ENCODE data around the gene BMP10.

The BMP10 gene

DNA sequence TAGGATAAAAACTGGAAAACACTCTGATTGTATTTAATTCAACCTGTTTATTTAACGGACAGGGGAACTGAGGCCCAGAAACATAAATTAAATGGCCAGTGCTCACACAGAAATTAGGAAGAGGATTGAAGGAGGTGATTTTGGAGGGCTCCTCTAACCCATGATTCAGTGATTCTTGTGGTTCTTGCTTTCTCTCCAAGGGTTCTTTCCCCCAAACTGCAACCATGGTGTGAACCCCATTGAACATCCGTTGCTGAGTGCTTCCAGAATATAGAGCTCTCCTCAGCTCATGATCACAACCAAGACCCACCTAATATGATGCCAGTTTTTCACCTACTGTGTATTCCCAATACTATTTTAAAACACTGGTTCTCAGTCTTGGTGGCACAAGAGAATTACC lies 41.4 kb downstream of the BMP10 start:
- Histone ChIP-seq H4K20me1 (ENCODE audit: insufficient read depth) (no peaks in the 10 kb centered on the region), H3K4me3 (IDR thresholded peaks at IDR 0.05; ENCODE audit: insufficient read depth, low read depth, low read length) (no peak overlapping the region), H3K4me2 (peak overlapping the region; percentile 47), H3K4me1 (ENCODE audit: low read depth, poor library complexity, severe bottlenecking) (peaks cover 34% of the 10 kb centered on the region), H3K9ac (no peak overlapping the region), H3K27me3 (ENCODE audit: insufficient read depth, low read depth) (no peaks in the 10 kb centered on the region), H3K36me3 (ENCODE audit: insufficient read depth) (no peaks in the 10 kb centered on the region), H2AFZ (ENCODE audit: low read depth) (0 out of 2 replicates have a peak overlapping the region, but pooled peaks have one; percentile 15), H3K79me2 (ENCODE audit: insufficient read depth, low read depth) (no peaks in the 10 kb centered on the region), H3K27ac (no peak overlapping the region)
- TF ChIP-seq, protein P1, sequence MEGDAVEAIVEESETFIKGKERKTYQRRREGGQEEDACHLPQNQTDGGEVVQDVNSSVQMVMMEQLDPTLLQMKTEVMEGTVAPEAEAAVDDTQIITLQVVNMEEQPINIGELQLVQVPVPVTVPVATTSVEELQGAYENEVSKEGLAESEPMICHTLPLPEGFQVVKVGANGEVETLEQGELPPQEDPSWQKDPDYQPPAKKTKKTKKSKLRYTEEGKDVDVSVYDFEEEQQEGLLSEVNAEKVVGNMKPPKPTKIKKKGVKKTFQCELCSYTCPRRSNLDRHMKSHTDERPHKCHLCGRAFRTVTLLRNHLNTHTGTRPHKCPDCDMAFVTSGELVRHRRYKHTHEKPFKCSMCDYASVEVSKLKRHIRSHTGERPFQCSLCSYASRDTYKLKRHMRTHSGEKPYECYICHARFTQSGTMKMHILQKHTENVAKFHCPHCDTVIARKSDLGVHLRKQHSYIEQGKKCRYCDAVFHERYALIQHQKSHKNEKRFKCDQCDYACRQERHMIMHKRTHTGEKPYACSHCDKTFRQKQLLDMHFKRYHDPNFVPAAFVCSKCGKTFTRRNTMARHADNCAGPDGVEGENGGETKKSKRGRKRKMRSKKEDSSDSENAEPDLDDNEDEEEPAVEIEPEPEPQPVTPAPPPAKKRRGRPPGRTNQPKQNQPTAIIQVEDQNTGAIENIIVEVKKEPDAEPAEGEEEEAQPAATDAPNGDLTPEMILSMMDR (conservative IDR thresholded peaks at IDR 0.05; ENCODE audit: low read depth, low read length), result no peak

DNA sequence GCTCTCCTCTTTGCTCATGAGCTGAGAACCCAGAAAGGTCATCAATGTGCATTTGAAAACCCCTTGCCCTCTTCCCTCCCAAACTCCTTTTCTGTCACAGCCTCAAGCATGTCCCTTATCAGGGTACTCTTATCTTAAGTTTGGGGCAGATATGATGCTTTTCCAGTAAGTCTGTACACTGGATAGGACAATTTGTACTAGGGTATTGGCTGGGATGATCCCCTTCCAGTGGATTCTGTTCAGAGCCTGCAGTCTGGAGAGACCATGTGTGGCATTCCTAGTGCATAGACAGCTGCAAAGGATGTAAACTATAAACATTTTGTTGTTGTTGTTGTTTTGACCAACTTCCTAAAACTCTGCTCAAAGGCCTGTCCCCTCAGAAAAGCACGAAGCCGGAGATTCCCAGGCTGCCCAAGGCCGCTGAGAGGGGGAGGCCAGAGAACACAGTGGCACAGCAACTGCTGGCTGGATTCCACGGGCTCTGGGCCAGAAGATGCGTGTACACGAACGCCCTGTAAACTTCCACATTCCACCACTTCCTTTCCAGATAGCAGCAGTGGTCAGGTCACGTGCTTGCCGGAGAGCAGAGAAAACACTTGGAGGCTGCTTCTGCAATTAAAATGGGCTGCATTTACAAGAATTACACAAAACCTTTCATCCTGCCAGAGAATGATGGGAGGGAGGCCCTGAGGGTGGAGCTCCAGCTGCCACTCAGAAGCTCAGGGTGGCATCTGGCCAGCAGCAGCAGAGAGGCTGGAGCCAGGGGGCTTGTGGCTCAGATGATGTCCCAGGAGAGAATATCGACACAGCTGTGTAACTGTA lies 42.1 kb downstream of the BMP10 start:
- peak overlapping the region; percentile 47 for H3K4me2 ChIP-seq
- no peak overlapping the region for H3K9ac ChIP-seq
- peak overlapping the region; percentile 15; the same call in 1 of the 2 replicates for H2AFZ ChIP-seq (ENCODE audit: low read depth)
- H3K4me3 ChIP-seq (IDR thresholded peaks at IDR 0.05; ENCODE audit: insufficient read depth, low read depth, low read length), result no peak overlapping the region
- no peaks in the 10 kb centered on the region for H4K20me1 ChIP-seq (ENCODE audit: insufficient read depth)
- H3K36me3 ChIP-seq (ENCODE audit: insufficient read depth), result no peaks in the 10 kb centered on the region
- TF ChIP-seq, protein P1 (conservative IDR thresholded peaks at IDR 0.05; ENCODE audit: low read depth, low read length), result no peak
- H3K79me2 ChIP-seq (ENCODE audit: insufficient read depth, low read depth), result no peaks in the 10 kb centered on the region
- no peak overlapping the region for H3K27ac ChIP-seq
- no peaks in the 10 kb centered on the region for H3K27me3 ChIP-seq (ENCODE audit: insufficient read depth, low read depth)
- peaks cover 33% of the 10 kb centered on the region for H3K4me1 ChIP-seq (ENCODE audit: low read depth, poor library complexity, severe bottlenecking)

DNA sequence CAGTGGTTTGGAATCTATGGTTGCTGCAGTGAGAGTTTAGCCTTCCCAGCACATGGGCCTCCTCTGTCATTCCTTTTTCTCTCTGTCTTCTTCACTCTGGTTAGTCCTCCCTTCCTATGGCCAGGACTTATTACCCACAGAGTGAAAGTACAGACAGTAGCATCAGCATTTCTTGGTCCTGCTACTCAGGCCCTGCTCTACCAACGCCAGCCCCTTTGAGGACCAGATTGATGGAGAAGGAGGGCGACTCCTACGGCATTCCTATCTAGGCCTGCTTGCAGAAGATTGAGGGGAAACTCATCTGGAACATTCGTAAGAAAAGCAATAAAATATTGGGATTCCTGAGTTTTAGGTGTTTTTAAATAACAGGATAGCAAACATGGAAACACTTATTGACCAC lies 43.5 kb downstream of the BMP10 start:
- Histone ChIP-seq H3K36me3 (ENCODE audit: insufficient read depth) (no peaks in the 10 kb centered on the region), H3K4me2 (no peak overlapping the region), H2AFZ (ENCODE audit: low read depth) (no peak overlapping the region), H3K4me1 (ENCODE audit: low read depth, poor library complexity, severe bottlenecking) (peaks cover 30% of the 10 kb centered on the region), H3K27me3 (ENCODE audit: insufficient read depth, low read depth) (no peaks in the 10 kb centered on the region), H3K27ac (no peak overlapping the region), H3K4me3 (IDR thresholded peaks at IDR 0.05; ENCODE audit: insufficient read depth, low read depth, low read length) (no peak overlapping the region), H3K9ac (no peak overlapping the region), H3K79me2 (ENCODE audit: insufficient read depth, low read depth) (no peaks in the 10 kb centered on the region), H4K20me1 (ENCODE audit: insufficient read depth) (no peaks in the 10 kb centered on the region)
- TF ChIP-seq, protein P1 (conservative IDR thresholded peaks at IDR 0.05; ENCODE audit: low read depth, low read length), result no peak

GRCh38 chr2:68825866-68826265 lies 45.3 kb downstream of the BMP10 start:
- H3K9ac ChIP-seq, result no peak overlapping the region
- H3K4me1 ChIP-seq (ENCODE audit: low read depth, poor library complexity, severe bottlenecking), result peaks cover 17% of the 10 kb centered on the region
- no peak overlapping the region for H3K27ac ChIP-seq
- H4K20me1 ChIP-seq (ENCODE audit: insufficient read depth), result no peaks in the 10 kb centered on the region
- TF ChIP-seq, protein P1 (conservative IDR thresholded peaks at IDR 0.05; ENCODE audit: low read depth, low read length), result no peak
- H2AFZ ChIP-seq (ENCODE audit: low read depth), result no peak overlapping the region
- no peaks in the 10 kb centered on the region for H3K36me3 ChIP-seq (ENCODE audit: insufficient read depth)
- H3K79me2 ChIP-seq (ENCODE audit: insufficient read depth, low read depth), result no peaks in the 10 kb centered on the region
- no peak overlapping the region for H3K4me3 ChIP-seq (IDR thresholded peaks at IDR 0.05; ENCODE audit: insufficient read depth, low read depth, low read length)
- no peak overlapping the region for H3K4me2 ChIP-seq
- H3K27me3 ChIP-seq (ENCODE audit: insufficient read depth, low read depth), result no peaks in the 10 kb centered on the region

All from KMS-11 (cell line).